ENCODE measurements around the gene TRIM10. TPM values are rescaled to one million over a fixed set of nuclear protein-coding genes. Genes with fewer than 3 reads are reported as not detected.

Gene TRIM10, protein sequence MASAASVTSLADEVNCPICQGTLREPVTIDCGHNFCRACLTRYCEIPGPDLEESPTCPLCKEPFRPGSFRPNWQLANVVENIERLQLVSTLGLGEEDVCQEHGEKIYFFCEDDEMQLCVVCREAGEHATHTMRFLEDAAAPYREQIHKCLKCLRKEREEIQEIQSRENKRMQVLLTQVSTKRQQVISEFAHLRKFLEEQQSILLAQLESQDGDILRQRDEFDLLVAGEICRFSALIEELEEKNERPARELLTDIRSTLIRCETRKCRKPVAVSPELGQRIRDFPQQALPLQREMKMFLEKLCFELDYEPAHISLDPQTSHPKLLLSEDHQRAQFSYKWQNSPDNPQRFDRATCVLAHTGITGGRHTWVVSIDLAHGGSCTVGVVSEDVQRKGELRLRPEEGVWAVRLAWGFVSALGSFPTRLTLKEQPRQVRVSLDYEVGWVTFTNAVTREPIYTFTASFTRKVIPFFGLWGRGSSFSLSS
- polyA plus RNA-seq (ENCODE audit: insufficient read depth in 1 of 5, insufficient read length in 5 of 5, low replicate concordance in 1 of 5) = 1 to 10 TPM in 1 of 5 donors, under 1 TPM in 4; 0.34 to 2.6 (median 0.44) TPM
- long read RNA-seq, donor 1 = 0 reads
- long read RNA-seq, donor 2 = 0 reads
- long read RNA-seq, donor 3 = 0 reads
- long read RNA-seq, donor 4 = 0 reads
- long read RNA-seq, donor 5, partial matches to known transcripts = 0 of 1 reads
- long read RNA-seq, donor 5, other reads (novel, unspliced or antisense) = 0 of 1 reads
- long read RNA-seq, donor 6 = 0 reads
- long read RNA-seq, donor 7 = 0 reads
- long read RNA-seq, donor 8 = 0 reads

DNA sequence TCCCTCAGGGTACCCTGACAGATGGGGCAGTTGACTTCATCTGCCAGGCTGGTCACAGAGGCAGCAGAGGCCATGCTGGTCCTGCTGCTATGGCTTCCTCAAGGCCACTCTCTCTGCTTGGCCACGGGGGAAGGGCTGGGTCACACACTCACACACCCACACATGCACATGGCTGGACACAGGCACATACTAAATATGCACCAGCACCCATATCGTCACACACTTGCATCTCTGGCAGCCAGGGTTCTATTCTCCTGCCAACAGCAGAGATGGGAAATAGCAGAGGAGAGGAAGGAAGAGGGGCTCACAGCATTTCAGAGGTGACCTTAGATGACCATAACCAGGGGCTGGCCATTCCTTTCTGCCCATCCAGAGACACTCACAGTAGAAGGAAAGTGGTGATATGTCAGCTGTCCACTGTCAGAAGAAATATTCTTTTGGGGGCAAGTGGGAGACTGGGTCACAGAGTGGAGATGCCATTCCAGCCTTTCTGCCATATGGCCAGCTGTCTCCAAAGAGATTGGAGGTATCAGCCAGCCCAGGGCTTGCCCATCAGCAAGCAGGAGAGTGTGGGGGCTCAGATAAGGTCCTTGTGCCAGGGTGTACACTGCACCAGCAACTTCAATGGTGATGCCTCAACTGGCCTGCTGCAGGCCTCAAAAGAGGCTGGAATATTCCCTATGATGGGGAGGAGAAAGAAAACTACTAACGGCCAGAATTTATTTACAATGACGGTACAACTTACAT lies at the start of gene TRIM10:
TSS of gene TRIM10 (minus strand) at position 427 of the 747 bp plus-strand sequence. CDS start at position 74, 353 bp downstream.
- no peak for DNase-seq

DNA sequence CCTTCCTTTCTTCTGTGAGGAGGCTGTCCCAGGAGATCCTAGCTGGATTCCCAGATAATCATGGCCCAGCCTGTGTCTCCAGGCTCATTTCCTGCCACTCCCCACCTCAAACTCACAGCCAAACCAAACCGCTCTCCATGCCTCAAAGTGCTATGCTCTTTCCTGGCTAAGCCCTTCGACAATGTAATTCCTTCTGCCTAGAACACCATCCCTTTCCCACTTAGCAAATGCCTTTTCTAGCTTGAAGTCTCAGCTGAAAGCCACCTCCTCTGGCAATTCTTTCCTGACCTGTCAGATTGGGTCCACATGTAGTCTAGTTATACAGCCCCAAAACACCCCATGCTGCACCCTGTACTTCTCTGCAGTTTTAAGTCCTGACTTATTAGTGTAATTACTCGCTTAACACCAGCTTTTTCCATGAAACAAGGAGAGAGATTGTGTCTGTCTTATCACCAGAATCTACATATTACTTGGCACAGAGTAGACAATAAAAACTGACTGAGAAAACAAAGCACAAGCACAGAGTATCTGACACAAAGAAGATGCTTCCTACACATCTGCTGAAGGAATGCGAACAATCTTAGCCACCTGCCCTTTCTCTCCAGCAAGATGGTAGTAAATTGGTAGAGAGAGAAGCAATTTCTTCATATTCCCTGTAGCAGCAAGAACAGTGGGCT lies 46.7 kb upstream of the TRIM10 start:
- DNase-seq = no peak

DNA sequence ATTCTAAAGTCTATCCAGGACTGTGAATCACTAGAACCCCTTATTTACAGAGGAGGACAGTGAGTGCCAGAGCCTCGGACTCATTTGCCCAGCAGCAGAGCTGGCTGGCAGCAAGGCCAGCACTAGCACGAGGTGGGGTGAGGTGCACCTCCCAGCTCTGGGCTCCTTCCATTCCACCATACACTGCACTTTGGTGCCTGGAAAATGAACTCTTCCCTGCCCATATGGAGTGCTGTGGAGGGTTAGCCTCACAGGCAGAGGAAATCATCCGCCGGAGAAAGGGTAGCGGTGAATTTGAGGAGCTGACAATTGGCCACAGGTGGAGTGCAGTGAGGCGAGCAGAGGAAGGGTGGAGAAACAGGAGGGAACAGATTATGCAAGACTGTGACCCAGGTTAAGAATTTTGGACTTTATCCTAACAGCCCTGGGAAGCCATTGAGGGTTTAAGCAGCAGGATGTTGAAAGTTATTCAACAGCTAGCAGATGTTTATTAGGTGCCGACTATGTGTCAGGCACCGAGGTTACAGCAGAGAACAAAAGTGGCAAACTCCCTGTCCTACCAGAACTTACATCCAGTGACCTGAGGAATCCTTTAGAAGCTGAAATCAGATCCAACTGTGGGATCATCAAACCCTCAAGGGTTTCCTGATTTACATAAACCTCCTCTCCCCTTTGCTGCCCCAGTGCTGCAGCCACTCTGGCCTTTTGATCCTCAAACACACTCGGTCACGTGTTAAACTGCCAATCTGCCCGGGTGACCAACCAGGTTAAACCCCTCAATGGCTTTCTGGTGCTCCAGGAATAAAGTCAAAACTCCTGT lies 46.0 kb upstream of the TRIM10 start:
- DNase-seq = no peak

DNA sequence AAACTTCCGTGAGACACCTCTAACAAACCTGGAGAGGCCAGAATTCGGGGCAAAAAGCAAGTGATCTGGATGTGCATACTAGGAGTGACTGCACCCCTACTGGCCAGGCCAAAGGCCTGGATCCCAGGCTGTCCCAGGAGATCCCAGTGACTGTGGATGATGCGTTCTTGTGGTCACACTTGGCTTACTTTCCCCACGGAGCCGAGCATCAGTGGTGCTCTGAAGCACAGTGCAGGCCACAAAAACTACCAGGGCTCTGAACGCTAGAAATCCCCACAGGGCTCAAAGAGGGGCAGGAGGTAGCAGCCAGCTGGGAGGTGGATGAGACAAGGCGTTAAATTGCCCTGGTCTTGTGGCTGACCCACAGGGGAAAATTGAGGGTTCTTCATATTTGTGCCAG lies 45.1 kb upstream of the TRIM10 start:
- DNase-seq = no peak

DNA sequence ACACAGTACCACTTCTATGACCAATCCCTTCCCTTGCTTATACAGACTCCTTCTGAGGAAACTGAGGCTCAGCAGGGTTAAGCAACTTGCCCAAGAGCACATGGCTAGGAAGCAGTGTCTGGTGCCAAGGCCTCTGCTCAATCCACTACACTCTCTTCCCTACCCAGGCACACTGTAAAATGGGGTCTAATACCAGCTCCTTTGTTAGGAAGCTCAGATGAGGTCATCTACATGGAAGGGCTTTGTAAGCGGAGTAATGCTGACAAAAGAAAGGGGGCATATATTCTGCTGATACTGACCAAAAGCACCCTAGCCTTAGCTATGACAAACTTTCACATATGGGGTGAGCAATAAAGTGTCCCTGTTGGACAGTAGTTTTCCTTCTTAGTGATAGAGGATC lies 43.1 kb upstream of the TRIM10 start:
- no peak for DNase-seq

DNA sequence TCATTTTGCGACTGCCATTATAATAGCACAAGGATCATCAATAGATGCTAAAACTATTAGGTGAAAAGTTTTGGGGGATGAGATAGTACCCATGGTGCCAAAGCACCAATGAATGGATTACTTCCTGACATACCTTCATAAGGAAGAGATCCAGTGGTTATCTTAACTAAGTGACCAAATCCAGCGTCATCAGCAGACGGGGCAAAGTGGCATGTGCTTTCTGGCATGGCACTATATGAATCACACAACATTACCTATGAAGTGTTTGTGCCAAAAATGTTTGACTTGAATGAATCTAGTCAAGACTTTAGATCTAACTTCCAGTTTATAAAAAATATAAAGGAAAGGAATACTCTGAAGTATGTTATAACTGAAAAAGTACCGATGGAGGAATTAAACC lies 41.4 kb upstream of the TRIM10 start:
- no peak for DNase-seq

DNA sequence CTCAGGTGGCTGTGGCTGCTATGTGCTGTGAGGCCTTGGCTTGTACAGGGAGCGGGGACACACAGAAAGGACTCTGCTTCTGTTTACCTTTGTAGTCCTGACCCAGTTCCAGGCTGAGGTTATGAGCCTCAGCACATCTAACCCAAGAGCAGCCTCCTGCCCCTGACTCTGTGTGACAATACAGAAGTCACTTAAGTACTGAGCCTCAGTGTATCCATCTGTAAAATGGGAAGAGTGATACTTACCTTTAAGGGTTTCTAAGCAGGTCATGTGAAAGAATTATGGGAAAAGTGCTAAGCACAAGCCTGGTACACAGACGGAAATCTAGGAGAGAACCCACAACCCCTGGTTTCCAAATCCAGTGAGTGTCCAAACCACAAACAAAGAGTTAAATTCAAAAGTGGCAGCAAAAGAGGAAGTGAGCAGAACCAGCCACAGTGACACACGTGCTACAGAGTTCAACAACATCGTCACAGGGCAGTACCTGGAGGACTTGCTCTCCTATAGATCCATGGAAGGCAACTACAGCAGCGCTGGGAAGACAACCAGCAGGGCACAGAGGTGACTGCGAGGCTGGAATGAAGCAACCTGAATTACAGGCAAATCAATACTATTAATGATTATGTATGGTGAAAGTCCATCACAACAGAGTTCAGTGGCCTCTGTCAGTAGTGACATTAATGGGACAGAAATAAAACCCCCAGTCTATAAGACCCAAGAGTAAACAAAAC lies 39.7 kb upstream of the TRIM10 start:
- no peak for DNase-seq

DNA sequence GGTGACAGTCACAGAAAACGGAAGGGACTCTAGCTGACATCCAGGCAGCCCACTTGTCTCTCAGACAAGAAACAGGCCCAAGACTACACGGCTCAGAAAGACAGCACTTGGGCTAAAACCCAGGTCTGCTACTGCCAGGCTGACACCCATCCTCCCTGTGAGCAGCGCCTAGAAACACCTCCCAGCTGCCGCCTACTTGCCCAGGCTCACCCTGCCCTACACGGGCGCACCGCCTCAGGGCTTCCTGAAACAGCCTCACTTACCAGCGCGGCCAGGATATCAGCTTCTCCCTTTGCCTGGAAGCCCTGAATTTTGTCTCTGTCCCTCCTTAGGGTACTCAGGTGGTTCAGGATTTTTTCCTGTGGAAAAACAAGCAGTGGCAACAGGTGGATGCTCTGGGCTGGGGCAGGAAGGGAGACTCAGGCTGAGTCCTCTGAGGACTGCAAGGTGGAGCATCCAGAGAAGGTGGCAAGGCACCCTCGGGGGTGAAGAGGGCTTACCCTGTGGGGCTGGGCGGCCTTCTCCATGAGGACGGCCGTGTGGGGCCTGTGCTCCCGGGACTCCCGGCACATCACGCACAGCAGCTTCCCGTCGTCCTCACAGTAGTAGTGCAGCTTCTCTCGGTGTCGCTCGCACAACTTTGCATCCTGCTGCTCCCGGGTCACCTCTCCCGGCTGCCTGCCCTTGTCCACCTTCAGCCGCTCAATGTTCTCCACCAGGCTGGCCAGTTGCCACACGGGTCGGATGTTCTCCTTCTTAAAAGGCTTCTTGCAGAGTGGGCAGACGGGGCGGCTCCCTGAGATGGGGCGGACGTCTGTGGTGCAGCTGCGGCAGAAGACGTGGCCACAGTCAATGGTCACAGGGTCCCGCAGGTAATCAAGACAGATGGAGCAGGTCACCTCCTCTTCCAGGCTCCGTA lies 37.4 kb upstream of the TRIM10 start:
- no peak for DNase-seq

DNA sequence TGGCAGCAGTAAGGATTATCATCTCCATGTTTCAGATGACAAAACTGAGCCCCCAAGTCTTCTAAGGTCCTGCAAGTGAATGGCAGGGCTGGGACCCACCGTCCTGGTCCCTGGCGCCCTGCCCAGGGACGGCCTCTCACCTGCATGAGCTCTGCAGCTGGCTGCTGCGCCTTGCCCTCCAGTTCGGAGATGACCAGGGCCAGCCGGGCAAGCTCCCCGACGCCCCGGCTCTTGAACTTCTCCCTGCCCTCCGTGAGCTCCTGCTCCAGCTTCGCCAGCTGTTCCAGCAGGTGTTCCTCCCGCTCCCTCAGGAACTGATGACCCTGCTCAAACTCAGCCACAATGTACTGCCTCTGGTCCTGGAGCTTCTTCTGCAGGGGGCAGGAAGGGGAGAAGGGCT lies 35.4 kb upstream of the TRIM10 start:
- DNase-seq = no peak

DNA sequence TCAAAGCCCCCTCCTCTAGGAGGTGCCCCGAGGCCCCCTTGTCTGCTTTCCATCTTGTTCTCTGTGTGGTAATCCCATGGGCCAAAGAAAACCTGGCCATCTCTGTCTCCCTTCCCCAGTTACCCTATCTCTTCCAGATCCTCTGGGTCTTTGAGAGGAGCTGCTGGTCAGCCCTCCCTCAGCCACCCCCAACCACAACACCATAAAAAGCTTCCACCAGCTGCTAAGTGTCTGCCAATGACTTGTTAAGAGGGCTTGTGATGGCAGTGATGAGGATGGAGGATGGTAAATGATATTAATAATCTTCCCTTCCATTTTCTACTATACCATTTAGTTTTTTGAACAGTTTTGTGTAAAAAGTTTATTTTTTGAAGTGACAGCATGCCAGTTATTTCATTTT lies 34.9 kb upstream of the TRIM10 start:
- DNase-seq = no peak

DNA sequence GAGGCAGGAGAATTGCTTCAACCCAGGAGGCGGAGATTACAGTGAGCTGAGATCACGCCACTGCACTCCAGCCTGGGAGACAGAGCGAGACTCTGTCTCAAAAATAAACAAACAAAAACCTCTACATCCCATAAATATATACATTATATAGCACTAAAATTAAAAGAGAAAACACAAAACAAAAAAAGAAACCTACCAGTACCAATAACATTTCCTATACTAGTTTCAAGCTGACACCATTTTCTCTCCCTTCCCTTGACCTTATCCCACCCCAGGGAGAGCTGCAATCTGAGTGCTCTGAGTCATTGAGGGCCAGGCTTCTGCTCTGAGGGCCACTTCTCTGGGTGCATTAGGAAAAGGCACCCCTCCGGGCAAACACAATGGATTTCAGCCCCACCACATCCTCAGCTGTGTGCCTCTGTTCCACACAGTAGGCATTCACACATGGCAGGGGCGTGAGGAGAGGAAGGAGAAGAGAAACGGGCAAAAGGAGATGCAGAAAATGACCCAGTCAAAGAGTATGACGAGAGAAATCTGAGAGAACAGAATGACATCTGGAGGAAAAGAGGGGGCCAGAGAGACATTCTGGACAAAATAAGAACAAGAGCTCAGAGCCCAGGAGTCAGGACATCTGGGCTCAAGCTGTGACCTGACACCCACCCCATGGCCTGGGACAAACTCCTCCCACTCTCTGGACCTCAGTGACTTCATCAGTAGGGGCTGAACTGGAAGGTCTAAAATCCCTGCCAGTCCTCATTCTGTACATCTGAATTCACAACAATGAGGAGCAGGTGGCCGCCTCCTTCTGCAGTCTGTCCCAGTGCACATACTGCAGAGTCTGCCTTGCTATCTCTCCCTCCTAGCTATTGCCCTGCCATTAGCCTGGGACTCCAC lies 34.0 kb upstream of the TRIM10 start:
- no peak for DNase-seq

DNA sequence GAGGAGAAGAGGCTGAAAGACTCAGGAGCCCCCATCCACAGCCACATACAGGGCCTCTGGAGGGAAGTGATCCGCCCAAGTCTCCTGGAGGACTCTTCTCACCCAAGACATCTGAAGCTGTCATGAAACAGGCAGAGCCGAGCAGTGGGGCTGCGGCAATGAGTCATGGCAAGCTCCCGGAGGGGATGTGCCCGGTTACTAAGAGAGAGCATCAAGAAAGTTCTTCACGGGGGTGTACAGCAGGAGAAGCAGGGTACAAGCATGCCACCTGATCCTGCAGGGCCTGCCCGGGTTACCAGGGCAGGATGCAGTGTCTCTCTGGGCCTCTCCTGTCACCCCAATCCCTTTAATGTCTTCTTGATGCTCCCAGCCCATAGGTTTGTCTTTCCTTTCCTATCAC lies 31.1 kb upstream of the TRIM10 start:
- no peak for DNase-seq

DNA sequence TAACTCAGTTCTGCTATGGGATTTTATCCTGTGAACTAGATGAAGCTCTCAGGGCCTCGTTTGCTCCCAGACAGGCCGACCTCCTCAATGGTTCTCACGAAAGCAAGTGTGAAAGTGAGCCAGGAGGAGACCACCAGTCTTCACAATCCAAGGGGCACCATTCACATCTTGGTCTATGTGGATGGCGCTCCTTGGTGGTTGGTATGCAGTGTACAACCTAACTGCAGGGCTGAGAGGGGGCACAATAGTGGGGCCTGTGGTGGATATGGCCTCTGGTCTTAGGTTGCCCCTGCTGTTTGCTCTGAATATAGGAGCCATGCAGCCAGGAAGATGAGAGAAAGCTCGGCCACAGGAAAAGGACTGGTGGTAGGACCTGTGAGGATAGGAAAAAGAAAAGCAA lies 27.5 kb upstream of the TRIM10 start:
- no peak for DNase-seq

DNA sequence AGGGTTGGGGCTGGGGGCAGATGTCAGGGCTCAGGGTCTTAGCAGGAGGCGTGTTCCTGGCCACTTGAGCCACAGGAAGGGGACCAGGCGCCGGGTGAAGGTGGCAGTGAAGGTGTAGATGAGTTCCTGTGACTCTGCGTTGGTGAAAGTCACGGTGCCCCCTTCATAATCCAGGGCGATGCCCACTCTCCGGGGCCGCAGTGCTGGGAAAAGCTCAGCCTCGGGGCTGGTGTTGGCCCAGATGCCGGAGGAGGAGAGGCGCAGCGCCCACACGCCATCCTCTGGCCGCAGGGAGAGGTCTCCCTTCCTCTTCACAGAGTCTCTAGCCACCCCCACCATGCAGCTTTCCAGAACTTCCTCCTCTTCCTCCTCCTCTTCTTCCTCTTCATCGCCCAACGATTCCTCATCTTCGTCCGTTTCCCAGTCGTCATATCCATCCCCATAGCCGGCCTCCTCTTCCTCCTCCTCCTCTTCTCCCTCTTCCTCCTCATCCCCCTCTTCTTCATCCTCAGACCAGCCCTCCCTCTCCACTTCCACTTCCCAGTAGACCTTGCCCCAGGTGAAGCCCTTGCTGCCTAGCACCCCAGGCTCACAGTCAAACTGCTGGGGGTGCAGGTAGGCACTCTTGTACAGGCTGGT lies 25.0 kb upstream of the TRIM10 start:
- DNase-seq = no peak

DNA sequence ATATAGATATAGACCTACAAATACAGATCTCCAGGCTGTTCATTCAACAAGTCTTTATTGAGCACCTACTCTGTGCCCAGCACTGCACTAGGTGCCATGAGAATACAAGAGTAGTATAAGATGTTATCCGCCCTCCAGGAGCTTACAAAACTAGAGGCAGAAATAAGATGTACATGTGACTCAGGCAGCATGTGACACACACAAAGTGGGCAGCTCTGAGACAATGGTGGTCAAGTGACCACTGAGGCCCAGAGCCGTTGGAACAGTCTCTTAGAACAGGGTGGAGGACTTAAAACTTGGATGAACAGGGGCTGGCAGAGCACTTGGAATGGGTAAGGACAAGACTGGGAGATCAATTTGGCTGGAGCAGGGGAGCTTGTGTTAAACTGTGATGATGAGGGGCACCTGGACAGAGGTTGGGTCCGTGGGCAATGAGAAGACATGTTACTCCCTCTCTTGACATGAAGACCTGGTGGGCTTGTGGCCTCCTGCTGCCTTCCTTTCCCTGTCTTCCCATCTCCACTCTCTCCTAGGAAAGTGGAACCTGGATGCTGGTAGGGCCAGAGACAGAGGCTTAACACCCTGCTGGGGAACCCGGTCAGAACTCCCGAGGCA lies 23.5 kb upstream of the TRIM10 start:
- no peak for DNase-seq

DNA sequence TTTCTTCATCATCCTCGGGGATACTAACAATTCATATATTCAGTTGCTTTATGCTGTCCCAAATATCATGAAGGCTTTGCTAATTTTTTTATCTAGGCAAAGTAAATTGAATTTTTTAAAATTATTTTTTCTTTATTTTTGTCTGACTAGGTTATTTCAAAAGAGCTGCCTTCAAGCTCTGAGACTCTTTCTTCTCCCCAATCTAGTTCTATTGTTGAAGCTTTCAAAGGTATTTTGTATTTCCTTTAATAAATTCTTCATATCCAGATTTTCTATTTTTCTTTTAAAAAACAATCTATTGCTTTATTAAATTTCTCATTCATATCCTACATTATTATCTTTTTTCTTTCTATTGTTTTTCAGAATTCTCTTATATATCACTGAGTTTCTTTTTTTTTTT lies 19.1 kb upstream of the TRIM10 start:
- DNase-seq = no peak

DNA sequence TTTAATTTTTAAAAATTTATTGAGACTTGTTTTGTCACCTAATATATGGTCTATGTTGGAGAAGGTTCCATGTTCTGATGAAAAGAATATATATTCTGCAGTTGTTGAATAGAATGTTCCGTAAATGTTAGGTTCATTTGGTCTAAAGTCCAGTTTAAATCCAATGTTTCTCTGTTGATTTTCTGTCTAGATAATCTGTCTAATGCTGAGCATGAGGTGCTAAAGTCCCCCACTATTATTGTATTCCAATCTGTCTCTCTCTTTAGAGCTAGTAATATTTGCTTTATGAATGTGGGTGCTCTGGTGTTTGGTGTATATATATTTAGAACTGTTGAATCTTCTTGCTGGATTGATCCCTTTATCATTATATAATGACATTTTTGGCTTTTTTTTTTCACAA lies 17.8 kb upstream of the TRIM10 start:
- no peak for DNase-seq

Data from right lung (tissue), 10 donors.